D721Med (cell line): ENCODE measurements around the gene ZNRF3.

Experiments used
- DNase-seq: peaks from one replicate; pipeline ENCODE4 v3.0.0; 2011; ENCODE audit warnings: low spot score; ENCODE audit not compliant: insufficient read length
- FAIRE-seq: peaks from 2 replicates; lab custom pipeline; 2011; peaks lifted over from hg19 to GRCh38; lab: Jason Lieb, UNC
- TF ChIP-seq, protein P1 (sequence below): IDR thresholded peaks from 2 replicates; pipeline ENCODE4 v1.5.1; 2012; ENCODE audit warnings: mild to moderate bottlenecking, control low read depth; ENCODE audit not compliant: insufficient read depth; ENCODE audit errors: missing control alignments

Gene ZNRF3

DNA sequence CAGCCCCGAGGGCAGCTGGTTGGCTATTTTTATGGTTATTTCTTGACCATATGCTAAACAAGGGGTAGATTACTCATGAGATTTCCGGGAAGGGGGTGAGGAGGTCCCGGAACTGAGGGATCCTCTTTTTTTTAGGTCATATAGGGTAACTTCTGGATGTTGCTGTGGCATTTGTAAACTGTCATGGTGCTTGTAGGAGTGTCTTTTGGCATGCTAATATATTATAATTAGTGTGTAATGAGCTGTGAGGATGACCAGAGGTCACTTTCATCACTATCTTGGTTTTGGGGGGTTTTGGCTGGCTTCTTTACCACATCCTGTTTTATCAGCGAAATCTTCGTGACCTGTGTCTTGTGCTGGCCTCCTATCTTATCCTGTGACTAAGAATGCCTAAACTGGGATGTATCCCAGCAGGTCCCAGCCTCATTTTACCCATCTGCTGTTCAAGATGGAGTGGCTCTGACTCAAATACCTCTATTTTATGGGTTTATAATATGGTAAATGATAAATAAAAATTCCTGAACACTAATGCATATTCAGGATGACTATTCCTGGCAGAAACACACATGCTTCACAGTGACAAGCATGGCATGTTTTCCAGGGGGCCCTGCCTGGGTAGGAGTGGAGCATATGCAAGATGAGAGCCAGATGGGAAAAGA, 200.7 kb downstream of the ZNRF3 start:
- DNase-seq (no peak), FAIRE-seq (no peak)
- TF ChIP-seq, protein P1, sequence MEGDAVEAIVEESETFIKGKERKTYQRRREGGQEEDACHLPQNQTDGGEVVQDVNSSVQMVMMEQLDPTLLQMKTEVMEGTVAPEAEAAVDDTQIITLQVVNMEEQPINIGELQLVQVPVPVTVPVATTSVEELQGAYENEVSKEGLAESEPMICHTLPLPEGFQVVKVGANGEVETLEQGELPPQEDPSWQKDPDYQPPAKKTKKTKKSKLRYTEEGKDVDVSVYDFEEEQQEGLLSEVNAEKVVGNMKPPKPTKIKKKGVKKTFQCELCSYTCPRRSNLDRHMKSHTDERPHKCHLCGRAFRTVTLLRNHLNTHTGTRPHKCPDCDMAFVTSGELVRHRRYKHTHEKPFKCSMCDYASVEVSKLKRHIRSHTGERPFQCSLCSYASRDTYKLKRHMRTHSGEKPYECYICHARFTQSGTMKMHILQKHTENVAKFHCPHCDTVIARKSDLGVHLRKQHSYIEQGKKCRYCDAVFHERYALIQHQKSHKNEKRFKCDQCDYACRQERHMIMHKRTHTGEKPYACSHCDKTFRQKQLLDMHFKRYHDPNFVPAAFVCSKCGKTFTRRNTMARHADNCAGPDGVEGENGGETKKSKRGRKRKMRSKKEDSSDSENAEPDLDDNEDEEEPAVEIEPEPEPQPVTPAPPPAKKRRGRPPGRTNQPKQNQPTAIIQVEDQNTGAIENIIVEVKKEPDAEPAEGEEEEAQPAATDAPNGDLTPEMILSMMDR: no peak

DNA sequence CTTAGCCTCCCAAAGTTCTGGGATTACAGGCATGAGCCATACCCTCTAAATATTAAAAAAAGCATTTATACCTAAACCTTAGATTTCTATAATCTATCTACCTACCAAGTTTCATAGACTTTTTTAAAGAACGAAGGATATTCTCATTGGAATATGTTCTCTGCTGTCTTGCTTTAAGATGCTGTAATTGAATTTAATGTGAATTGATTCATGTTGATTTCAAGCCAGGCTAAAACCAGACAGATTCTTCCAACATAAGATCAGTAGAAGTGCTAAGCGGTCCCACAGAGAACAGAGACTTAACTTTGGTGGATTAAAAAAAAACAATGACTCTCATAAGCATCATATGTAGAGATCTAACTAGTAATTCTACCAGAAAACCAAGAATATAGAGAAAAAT, 203.6 kb downstream of the ZNRF3 start:
- TF ChIP-seq, protein P1: no peak
- DNase-seq (no peak), FAIRE-seq (no peak)

DNA sequence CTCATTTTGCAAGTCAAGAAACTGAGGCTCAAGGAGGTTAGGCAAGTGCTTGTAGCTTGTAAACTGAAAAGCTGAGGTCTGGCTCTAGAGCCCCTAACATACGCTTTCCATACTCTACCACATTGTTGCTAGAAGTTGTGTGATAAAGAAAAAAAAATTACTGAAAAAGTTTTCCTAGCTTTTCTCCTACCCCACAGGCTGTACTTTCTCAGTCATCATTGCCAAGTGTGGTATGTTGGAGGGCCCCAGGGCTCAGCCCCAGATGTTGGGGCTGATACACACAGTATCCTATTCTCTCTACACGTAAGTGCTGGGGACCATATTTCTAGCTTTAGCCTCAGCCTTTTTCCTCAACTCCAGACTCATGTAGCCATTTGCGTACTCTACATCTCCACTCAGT, 205.4 kb downstream of the ZNRF3 start:
- no peak for DNase-seq
- no peak for FAIRE-seq
- TF ChIP-seq, protein P1: no peak

DNA sequence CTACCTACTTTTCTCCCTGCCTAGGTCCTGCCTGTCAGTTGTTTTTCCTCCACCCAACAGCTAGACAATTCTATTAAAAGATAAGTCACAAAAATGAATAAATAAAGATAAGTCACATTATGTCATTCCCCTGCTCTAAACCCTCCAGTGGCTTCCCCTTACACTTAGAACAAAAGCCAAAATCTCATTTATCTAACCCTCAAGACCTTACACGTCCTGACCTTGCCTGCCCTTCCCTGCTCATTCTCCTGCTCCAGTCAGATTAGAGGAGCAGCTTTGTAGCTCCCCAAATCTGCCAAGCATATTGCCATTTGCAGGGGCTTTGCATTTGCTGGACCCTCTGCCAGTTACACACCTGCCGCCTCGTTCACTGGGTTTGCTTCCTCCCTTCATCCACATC, 206.1 kb downstream of the ZNRF3 start:
- DNase-seq (no peak), FAIRE-seq (no peak)
- TF ChIP-seq, protein P1: no peak

DNA sequence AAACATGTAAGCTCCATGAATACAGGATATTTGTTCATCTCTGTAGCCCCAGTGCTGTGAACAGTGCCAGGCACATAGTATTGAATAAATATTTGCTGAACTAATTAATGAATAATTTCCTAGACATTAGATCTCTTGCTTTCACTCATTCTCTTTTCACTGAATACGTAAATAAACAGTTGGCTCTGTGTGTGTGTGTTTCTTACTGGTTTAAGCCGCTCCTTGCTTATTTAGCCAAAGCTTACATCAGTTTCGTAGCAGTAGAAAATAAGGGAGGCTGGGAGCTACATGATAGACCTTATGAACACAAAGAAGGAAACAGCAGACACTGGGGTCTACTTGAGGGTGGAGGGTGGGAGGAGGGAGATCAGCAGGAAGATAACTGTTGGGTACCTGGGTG, 206.7 kb downstream of the ZNRF3 start:
- FAIRE-seq: no peak
- DNase-seq: no peak
- TF ChIP-seq, protein P1: no peak

DNA sequence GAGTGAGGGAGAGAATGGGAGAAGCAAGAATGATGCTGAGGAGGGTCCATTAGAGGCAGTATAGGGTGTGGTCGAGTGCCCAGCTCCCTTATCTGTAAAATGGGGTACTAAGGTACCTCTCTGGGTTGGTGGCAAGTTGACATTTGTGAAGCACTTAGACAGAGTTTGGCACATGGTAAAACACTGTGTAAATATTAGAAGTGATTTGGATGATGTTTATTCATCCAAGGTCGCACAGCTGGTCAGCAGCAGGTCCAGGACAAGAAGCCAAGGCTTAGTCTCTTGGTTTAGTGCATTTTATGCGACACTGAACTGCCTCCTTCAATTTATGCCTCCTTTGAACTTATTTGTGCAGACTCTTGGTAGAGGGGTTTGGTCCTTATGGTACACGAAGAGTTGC, 208.9 kb downstream of the ZNRF3 start:
- DNase-seq (no peak), FAIRE-seq (no peak)
- TF ChIP-seq, protein P1: no peak

DNA sequence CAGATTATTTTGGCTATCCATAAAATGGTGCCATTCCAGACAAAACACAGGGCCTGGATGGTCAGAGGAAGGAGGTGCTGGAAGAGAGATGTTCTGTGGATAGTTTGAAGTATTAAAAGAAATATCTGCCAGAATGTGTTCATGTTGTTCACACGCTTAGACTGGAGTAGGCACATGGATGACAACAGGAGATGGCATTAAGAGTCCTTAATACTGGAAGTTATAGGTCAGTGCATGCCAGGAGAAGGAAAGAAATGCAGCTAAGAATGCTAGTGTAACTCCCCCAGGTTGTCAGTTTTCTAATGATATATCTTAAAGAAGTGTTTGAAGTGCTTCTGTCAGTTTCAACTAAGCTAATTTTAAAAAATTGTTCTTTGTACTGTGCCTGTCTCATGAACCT, 209.7 kb downstream of the ZNRF3 start:
- TF ChIP-seq, protein P1: no peak
- DNase-seq (no peak), FAIRE-seq (no peak)
